Measurements from ENCODE around the gene ZMIZ1. TPM values are rescaled to one million over a fixed set of nuclear protein-coding genes. Genes with fewer than 3 reads are reported as not detected.
A peak's percentile ranks its signal among the peaks of the same experiment; 100 is the strongest.

ZMIZ1 gene
- total and polyA plus RNA-seq, 4 donors, result 18.3 to 80.2 (median 42.6) TPM

DNA sequence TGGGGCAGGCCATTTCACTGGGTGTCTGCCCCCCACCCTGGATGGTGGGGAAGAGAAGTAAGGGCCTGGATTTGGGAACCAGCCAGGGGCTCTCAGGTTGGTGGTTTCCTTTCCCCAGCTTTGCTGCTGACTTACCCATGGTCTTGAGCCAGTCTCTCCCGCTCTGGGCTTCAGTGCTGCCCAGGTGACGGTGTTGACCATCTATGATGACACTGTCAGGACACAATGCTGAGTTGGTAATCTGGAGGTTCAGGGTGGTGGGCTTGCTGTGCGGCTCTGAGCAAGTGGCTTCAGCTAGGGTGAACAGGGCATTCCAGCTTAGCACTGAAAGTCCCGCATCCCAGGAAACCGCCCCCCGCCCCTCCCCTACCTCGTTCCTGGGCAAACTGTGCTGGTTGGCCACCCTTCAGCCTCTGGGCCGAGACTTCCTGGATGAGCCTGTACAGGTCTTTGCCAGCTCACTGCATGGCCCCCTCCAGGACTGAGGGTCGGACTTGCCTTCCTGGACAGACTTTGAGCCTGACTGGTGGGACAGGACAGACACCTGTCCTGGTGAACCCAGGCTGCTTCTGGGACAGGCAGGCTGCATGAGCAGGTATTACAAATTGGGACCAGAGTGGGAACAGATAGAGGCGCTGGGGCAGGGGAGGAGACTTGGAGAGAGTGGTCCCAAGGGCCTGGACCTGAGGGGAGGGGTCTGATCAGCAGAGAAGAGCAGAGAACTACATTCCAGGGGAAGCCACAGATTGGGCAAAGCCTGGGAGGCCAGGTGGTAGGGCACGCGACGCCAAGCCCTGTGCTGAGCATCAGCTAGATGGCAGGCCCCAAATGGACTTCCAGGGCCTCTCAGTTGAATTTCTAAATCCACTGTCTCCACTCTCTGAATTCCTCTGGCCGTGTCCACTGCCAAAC, 19.9 kb upstream of the ZMIZ1 start:
- peak overlapping the region in 1 of 2 donors; percentile 70 for H3K27ac ChIP-seq (ENCODE audit: low read depth in 1 of 2, low read length in 1 of 2)
- ATAC-seq (ENCODE audit: insufficient read depth, low FRiP score), result no peak
- no peak overlapping the region for H3K9ac ChIP-seq (ENCODE audit: insufficient read depth in 1 of 2, low read length in 2 of 2)
- TF ChIP-seq, protein P1, sequence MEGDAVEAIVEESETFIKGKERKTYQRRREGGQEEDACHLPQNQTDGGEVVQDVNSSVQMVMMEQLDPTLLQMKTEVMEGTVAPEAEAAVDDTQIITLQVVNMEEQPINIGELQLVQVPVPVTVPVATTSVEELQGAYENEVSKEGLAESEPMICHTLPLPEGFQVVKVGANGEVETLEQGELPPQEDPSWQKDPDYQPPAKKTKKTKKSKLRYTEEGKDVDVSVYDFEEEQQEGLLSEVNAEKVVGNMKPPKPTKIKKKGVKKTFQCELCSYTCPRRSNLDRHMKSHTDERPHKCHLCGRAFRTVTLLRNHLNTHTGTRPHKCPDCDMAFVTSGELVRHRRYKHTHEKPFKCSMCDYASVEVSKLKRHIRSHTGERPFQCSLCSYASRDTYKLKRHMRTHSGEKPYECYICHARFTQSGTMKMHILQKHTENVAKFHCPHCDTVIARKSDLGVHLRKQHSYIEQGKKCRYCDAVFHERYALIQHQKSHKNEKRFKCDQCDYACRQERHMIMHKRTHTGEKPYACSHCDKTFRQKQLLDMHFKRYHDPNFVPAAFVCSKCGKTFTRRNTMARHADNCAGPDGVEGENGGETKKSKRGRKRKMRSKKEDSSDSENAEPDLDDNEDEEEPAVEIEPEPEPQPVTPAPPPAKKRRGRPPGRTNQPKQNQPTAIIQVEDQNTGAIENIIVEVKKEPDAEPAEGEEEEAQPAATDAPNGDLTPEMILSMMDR (IDR thresholded peaks at IDR 0.05; ENCODE audit: control extremely low read depth, extremely low read depth), result no peak
- H3K4me3 ChIP-seq, result no peak overlapping the region
- H3K36me3 ChIP-seq (ENCODE audit: control insufficient read depth in 4 of 4, insufficient read depth in 4 of 4, low read length in 4 of 4), result no peaks in the 10 kb centered on the region
- peaks cover 0 to 34% (median 21%) of the 10 kb centered on the region in 5 donors for H3K4me1 ChIP-seq (ENCODE audit: control insufficient read depth in 5 of 5, insufficient read depth in 5 of 5, low read length in 5 of 5)
- no peaks in the 10 kb centered on the region for H3K9me3 ChIP-seq (ENCODE audit: control insufficient read depth in 4 of 4, insufficient read depth in 3 of 4, low read length in 3 of 4)
- no peaks in the 10 kb centered on the region for H3K27me3 ChIP-seq (ENCODE audit: control insufficient read depth in 3 of 3, insufficient read depth in 3 of 3, low read length in 2 of 3)
- 72 to 77% methylated on average over 14 of the region's 14 CpGs for WGBS, 2 donors
- peak in 1 of 3 donors; percentile 12 for DNase-seq

DNA sequence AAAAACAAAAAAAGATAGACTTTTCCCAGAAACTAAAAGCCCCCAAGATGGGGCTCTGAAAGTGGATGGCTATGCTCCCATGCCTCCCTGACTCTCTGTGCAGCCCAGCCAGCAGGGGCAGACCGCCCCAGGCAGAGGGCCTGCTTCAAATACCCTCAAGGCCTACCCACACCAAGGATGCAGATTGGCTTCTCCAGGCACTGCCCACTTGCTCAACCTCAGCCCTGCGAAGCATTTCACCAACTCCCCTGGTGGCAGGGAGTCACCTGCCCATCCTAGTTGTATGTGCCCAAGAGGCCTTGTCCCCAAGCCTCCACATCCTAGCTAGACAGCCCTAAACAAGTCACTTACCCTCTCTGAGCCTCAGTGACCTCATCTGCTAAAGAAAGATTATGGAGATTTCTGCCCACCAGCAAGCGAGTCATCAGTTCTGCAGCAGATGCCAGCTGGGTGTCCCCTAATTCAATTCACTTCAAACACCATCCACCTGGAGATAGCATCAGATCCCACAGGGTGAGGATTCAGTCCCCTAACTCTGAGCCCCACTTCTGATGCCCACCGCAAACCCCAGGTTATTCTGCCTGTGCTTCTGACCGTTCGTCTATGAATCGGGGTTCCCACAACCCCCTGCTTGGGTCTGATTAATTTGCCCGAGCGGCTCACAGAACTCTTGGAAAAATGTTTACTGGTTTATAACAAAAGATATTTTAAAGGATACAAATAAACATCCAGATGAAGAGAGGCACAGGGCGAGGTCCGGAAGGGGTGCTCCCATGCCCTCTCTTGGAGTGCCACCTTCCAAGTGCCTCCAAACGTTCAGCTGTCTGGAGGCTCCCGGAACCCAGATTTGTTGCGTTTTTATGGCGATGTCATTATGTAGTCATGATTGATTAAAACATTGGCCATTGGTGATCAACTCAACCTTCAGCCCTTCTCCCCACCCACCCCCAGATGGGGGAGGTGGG, 18.6 kb upstream of the ZMIZ1 start:
- Histone ChIP-seq H3K36me3 (ENCODE audit: control insufficient read depth in 4 of 4, insufficient read depth in 4 of 4, low read length in 4 of 4) (no peaks in the 10 kb centered on the region), H3K27me3 (ENCODE audit: control insufficient read depth in 3 of 3, insufficient read depth in 3 of 3, low read length in 2 of 3) (no peaks in the 10 kb centered on the region), H3K9me3 (ENCODE audit: control insufficient read depth in 4 of 4, insufficient read depth in 3 of 4, low read length in 3 of 4) (no peaks in the 10 kb centered on the region), H3K27ac (ENCODE audit: low read depth in 1 of 2, low read length in 1 of 2) (peak overlapping the region in 1 of 2 donors; percentile 17), H3K9ac (ENCODE audit: insufficient read depth in 1 of 2, low read length in 2 of 2) (no peak overlapping the region), H3K4me3 (no peak overlapping the region), H3K4me1 (ENCODE audit: control insufficient read depth in 5 of 5, insufficient read depth in 5 of 5, low read length in 5 of 5) (peaks cover 0 to 34% (median 25%) of the 10 kb centered on the region in 5 donors)
- 80 to 90% methylated on average over 15 of the region's 15 CpGs for WGBS, 2 donors
- TF ChIP-seq, protein P1 (IDR thresholded peaks at IDR 0.05; ENCODE audit: control extremely low read depth, extremely low read depth), result no peak
- DNase-seq (peak in 1 of 3 donors; percentile 6), ATAC-seq (ENCODE audit: insufficient read depth, low FRiP score) (no peak)

DNA sequence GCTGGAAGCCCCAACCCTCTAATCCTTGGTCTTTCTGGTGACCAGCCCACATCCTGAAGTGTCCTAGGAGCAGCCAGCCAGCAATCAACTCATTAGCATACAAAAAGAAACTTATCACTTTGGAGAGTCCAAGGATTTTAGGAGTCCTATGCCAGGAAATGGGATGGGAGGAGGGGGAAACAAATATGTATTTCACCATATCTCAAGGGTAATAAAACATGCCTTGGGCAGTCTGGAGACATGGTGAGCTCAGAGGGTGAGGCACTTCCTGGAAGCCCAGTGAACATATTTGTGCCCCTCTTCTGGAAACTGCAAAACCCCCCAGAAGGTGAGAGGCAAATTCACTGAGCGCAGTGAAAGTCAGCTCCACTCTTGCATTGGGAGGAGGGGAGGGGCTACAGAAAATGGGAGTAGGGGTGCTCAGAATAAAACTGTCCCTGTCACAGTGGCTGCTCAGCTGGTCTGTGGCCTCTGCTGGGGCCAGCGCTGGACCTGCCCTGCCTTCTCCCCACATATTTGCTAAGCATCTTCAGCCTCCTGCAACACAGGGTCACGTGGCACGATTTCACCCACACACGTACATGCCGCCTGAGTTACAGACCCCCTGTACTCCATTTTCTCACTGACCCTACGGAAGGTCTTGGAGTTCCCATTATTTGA, 17.7 kb upstream of the ZMIZ1 start:
- H3K9me3 ChIP-seq (ENCODE audit: control insufficient read depth in 4 of 4, insufficient read depth in 3 of 4, low read length in 3 of 4), result no peaks in the 10 kb centered on the region
- H3K36me3 ChIP-seq (ENCODE audit: control insufficient read depth in 4 of 4, insufficient read depth in 4 of 4, low read length in 4 of 4), result no peaks in the 10 kb centered on the region
- no peak overlapping the region for H3K9ac ChIP-seq (ENCODE audit: insufficient read depth in 1 of 2, low read length in 2 of 2)
- WGBS, 2 donors, result 70 to 89% methylated on average over 7 of the region's 7 CpGs
- peak overlapping the region in 1 of 2 donors; percentile 43 for H3K27ac ChIP-seq (ENCODE audit: low read depth in 1 of 2, low read length in 1 of 2)
- TF ChIP-seq, protein P1 (IDR thresholded peaks at IDR 0.05; ENCODE audit: control extremely low read depth, extremely low read depth), result no peak
- H3K4me1 ChIP-seq (ENCODE audit: control insufficient read depth in 5 of 5, insufficient read depth in 5 of 5, low read length in 5 of 5), result peaks cover 0 to 34% (median 25%) of the 10 kb centered on the region in 5 donors
- ATAC-seq (ENCODE audit: insufficient read depth, low FRiP score) (peak; percentile 35), DNase-seq (peak; percentile 45 to 90 (median 86))
- no peaks in the 10 kb centered on the region for H3K27me3 ChIP-seq (ENCODE audit: control insufficient read depth in 3 of 3, insufficient read depth in 3 of 3, low read length in 2 of 3)
- no peak overlapping the region for H3K4me3 ChIP-seq

All from lung (tissue), 12 donors.